ENCODE measurements around the gene MEPCE. TPM values are rescaled to one million over a fixed set of nuclear protein-coding genes. Genes with fewer than 3 reads are reported as not detected.

The MEPCE gene
- total and polyA plus RNA-seq, 9 of the 15 experiments (the other 6 are each of a cell fraction or from before 2014, with no cell fraction given): 10.9 to 76.3 (median 44.1) TPM

DNA sequence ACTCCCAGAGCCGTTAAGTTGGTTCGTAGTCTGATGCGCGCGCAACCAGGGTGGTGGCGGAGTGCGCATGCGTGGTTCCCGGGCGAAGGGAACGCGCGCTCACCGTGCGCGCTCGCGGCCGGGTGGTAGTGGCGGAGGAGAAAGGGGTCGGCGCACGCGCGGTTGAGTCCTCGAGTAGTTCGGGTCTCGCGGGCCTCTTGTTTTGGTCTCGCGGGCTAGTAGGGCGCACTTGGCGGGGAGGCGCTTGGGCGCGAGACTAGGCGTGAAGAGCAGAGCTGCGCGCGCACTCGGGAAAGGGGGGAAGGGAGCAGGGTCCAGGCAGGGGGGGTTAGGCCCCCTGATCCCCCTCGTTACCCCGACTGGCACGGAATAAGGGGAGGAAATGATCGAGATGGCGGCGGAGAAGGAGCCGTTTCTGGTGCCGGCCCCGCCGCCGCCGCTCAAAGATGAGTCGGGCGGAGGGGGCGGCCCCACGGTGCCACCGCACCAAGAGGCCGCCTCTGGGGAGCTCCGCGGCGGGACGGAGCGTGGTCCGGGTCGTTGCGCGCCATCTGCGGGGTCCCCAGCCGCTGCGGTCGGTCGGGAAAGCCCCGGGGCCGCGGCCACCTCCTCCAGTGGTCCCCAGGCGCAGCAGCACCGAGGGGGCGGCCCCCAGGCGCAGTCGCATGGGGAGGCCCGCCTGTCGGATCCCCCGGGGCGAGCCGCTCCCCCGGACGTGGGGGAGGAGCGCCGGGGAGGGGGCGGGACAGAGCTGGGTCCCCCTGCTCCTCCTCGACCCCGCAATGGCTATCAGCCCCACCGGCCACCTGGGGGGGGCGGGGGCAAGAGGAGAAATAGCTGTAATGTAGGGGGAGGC lies at the start of gene MEPCE (continued):
- TF ChIP-seq KDM2B (CRISPR knock-in tag; IDR thresholded peaks at IDR 0.05): no peak; the same call in 1 of the 2 replicates
- TF ChIP-seq, protein P1, sequence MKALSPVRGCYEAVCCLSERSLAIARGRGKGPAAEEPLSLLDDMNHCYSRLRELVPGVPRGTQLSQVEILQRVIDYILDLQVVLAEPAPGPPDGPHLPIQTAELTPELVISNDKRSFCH (CRISPR knock-in tag; IDR thresholded peaks at IDR 0.05): no peak
- TF ChIP-seq, protein P1 (tag; IDR thresholded peaks at IDR 0.05): no peak; the same call in 1 of the 2 replicates
- TF ChIP-seq, protein P2, sequence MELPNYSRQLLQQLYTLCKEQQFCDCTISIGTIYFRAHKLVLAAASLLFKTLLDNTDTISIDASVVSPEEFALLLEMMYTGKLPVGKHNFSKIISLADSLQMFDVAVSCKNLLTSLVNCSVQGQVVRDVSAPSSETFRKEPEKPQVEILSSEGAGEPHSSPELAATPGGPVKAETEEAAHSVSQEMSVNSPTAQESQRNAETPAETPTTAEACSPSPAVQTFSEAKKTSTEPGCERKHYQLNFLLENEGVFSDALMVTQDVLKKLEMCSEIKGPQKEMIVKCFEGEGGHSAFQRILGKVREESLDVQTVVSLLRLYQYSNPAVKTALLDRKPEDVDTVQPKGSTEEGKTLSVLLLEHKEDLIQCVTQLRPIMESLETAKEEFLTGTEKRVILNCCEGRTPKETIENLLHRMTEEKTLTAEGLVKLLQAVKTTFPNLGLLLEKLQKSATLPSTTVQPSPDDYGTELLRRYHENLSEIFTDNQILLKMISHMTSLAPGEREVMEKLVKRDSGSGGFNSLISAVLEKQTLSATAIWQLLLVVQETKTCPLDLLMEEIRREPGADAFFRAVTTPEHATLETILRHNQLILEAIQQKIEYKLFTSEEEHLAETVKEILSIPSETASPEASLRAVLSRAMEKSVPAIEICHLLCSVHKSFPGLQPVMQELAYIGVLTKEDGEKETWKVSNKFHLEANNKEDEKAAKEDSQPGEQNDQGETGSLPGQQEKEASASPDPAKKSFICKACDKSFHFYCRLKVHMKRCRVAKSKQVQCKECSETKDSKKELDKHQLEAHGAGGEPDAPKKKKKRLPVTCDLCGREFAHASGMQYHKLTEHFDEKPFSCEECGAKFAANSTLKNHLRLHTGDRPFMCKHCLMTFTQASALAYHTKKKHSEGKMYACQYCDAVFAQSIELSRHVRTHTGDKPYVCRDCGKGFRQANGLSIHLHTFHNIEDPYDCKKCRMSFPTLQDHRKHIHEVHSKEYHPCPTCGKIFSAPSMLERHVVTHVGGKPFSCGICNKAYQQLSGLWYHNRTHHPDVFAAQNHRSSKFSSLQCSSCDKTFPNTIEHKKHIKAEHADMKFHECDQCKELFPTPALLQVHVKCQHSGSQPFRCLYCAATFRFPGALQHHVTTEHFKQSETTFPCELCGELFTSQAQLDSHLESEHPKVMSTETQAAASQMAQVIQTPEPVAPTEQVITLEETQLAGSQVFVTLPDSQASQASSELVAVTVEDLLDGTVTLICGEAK (IDR thresholded peaks at IDR 0.05): no peak
- TF ChIP-seq, protein P2 (CRISPR knock-in tag; IDR thresholded peaks at IDR 0.05): no peak
- peak; percentile 8; the same call in 1 of the 2 replicates for TF ChIP-seq MBD2 (IDR thresholded peaks at IDR 0.05; ENCODE audit: borderline replicate concordance, low read depth)
- TF ChIP-seq ARHGAP35 (IDR thresholded peaks at IDR 0.05; ENCODE audit: partially characterized antibody): no peak
- no peak for TF ChIP-seq TAF7 (tag; IDR thresholded peaks at IDR 0.05)
- no peak for TF ChIP-seq CBX5 (IDR thresholded peaks at IDR 0.05; ENCODE audit: borderline replicate concordance, low read depth)
- TF ChIP-seq, protein P3, sequence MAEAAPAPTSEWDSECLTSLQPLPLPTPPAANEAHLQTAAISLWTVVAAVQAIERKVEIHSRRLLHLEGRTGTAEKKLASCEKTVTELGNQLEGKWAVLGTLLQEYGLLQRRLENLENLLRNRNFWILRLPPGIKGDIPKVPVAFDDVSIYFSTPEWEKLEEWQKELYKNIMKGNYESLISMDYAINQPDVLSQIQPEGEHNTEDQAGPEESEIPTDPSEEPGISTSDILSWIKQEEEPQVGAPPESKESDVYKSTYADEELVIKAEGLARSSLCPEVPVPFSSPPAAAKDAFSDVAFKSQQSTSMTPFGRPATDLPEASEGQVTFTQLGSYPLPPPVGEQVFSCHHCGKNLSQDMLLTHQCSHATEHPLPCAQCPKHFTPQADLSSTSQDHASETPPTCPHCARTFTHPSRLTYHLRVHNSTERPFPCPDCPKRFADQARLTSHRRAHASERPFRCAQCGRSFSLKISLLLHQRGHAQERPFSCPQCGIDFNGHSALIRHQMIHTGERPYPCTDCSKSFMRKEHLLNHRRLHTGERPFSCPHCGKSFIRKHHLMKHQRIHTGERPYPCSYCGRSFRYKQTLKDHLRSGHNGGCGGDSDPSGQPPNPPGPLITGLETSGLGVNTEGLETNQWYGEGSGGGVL (CRISPR knock-in tag; IDR thresholded peaks at IDR 0.05): no peak
- TF ChIP-seq, protein P4, sequence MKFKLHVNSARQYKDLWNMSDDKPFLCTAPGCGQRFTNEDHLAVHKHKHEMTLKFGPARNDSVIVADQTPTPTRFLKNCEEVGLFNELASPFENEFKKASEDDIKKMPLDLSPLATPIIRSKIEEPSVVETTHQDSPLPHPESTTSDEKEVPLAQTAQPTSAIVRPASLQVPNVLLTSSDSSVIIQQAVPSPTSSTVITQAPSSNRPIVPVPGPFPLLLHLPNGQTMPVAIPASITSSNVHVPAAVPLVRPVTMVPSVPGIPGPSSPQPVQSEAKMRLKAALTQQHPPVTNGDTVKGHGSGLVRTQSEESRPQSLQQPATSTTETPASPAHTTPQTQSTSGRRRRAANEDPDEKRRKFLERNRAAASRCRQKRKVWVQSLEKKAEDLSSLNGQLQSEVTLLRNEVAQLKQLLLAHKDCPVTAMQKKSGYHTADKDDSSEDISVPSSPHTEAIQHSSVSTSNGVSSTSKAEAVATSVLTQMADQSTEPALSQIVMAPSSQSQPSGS (CRISPR knock-in tag; IDR thresholded peaks at IDR 0.05): no peak
- no peak for TF ChIP-seq CHCHD3 (CRISPR knock-in tag; IDR thresholded peaks at IDR 0.05)
- TF ChIP-seq MAFF (IDR thresholded peaks at IDR 0.05; ENCODE audit: low read length): no peak
- TF ChIP-seq HNRNPL (IDR thresholded peaks at IDR 0.05; ENCODE audit: low read depth, low read length): peak; percentile 27; the same call in 1 of the 2 replicates
